ENCODE measurements around the gene SIMC1.

SIMC1 gene

DNA sequence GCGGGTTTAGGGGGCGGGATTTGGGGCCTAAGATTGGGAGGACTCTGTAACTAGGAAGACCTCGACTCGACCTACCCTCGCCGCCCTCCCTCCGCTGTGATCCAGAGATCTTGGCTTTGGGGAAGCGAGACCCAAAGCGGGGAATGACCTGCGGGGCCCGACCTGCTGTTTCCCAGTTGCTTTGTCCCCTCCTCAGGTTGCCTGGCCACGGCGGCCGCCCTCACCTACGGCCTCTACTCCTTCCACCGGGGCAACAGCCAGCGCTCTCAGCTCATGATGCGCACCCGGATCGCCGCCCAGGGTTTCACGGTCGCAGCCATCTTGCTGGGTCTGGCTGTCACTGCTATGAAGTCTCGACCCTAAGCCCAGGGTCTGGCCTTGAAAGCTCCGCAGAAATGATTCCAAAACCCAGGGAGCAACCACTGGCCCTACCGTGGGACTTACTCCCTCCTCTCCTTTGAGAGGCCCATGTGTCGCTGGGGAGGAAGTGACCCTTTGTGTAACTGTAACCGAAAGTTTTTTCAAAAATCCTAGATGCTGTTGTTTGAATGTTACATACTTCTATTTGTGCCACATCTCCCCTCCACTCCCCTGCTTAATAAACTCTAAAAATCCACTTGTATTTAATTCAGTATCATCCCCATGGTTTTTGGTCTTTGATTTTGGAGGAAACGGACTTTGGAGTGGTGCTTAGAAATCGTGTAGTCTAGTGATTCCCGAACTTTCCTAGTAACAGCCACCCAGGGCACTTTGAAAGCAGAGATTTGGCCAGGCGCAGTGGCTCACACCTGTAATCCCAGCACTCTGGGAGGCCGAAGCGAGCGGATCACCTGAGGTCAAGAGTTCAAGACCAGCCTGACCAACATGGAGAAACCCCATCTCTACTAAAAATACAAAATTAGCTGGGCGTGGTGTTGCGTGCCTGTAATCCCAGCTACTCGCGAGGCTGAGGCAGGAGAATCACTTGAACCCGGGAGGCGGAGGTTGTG lies 151.2 kb downstream of the SIMC1 start:
- no peak for DNase-seq

DNA sequence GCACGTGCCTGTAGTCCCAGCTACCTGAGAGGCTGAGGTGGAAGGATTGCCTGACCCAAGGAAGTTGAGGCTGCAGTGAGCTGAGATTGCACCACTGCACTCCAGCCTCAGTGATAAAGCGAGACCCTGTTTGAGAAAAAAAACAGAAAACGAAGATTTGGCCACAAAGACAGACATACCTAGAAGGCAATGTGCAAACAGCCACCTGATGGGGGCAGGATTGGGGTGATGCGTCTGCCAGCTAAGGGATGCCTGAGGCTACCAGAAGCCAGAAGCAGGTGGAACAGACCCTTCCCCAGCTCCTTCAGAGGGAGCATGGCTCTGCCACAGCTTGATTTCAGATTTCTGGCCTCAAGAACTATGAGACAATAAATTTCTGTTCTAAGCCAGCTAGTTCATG lies 153.3 kb downstream of the SIMC1 start:
- DNase-seq = no peak

DNA sequence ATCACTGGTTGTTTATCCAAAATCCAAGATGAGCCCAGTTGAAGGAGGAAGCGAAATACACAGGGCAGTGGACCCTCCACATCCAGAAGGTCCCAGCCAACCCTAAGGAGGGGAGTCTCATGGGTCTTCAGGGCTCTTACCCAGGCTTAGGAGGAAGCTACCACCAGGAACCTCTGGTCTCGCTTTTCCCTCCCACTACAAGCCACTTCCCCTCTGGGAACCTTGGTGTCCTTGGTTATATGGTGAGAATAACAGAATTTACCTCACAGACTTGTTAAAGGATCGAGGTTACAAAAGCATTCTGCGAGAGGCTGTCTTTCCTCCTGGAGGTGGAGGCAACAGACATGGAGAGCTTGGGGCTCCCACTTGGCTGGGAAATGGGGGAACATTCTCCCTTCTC lies 153.8 kb downstream of the SIMC1 start:
- DNase-seq = no peak

DNA sequence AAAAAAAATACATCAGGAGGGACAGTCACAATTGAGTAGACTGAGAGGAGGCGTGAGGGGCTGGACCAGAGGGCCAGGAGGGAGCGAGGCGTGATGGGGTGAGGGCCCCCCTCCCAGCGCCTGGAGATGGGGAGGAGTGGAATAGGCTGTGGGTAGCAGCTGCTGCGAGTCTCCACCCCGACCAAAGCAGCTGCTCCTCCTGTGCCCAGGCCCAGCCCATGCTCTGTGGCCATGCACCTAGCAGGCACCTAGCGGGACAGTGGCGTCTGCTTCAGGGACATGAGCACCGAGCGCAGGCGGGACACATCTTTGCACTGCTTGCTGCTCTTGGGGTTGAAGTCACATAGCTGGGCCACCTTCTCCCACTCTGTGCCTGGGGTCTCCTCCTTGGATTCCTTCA lies 154.3 kb downstream of the SIMC1 start:
- DNase-seq = no peak

DNA sequence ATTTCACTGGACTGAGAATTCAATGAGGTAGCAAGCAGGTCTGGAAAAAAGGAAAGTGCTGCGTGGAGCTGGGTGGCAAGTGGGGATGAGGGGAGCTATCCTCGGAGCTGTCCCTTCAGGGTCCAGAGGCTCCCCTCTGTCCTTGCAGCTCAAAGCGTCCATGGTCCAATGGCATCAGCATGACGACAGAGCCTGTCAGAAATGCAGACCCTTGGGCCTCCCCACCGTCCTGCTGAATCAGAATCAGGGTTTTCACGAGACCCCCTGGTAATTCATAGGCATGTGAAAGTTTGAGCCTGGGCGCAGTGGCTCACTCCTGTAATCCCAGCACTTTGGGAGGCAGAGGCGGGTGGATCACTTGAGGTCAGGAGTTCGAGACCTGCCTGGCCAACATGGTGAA lies 155.9 kb downstream of the SIMC1 start:
- no peak for DNase-seq

DNA sequence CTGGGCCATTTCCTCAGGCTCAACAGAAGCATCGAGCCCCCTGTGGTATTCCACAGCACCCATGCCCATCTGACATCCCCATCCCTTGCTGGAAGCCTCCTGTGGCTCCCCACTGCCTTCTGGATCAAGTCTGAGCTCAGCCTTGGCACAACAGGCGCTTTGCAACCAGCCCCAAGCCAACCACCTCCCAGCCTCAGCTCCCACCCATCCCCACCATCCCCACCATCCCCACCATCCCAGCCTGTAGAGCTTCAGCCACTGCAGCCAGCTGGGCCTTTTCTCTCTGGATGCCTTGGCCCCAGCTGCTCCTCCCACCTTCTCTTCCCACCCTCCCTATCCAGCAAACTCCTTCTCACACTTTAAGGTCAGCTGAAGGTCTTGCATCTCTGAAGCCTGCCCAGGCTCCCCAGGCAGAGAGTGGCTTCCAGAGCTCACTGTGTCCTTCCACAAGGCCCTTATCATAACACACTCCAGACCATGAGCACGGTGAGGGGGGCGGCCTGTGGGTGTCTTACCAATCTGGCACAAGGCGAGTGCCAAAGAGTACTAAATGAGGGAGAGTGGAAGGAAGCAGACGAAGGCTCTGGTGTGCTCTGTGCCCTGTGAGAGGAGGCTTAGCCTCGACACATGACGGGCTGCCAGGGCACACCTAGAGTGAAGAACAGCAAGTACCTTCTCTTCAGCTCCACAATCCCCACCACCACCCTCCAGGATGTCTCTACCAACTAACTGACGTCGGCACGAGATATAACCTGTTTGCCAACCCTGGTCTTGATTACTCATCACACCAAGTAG lies 156.9 kb downstream of the SIMC1 start:
- DNase-seq = no peak
